Measurements from ENCODE around the gene PRKCD. TPM values are rescaled to one million over a fixed set of nuclear protein-coding genes. Genes with fewer than 3 reads are reported as not detected.

The PRKCD gene
- total RNA-seq, 1 experiment from 2014 or later: 1.4 TPM

DNA sequence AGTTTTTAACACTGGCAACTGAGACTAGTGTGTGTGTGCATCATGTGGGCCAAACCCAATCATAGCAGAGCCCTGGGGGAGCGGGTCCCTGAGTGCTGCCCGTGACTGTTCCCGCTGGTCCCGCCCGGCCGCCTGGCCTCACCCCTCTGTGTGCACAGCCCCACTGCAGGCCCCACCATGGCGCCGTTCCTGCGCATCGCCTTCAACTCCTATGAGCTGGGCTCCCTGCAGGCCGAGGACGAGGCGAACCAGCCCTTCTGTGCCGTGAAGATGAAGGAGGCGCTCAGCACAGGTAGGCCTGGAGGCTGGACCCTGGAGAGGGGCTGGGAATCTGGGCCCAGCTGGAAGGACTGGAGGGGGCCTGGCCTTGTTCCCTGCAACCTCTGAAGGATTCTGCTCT, 17.2 kb downstream of the PRKCD start:
- H3K27ac ChIP-seq (ENCODE audit: low read depth, low read length, poor library complexity, severe bottlenecking): no peak overlapping the region
- H3K27me3 ChIP-seq (replicated peaks; ENCODE audit: insufficient read depth, low read depth, low read length, poor library complexity): no peaks in the 10 kb centered on the region
- ChIA-PET POLR2A (ENCODE audit: low non-redundant PET) (no interaction called here), CTCF (no interaction called here)
- H3K9me3 ChIP-seq (ENCODE audit: low read depth, low read length, poor library complexity, severe bottlenecking): no peaks in the 10 kb centered on the region
- no peak for DNase-seq (ENCODE audit: low spot score)
- no peak for TF ChIP-seq EZH2 (IDR thresholded peaks at IDR 0.05; ENCODE audit: borderline replicate concordance, low read depth, low read length, poor library complexity, severe bottlenecking)
- TF ChIP-seq, protein P1, sequence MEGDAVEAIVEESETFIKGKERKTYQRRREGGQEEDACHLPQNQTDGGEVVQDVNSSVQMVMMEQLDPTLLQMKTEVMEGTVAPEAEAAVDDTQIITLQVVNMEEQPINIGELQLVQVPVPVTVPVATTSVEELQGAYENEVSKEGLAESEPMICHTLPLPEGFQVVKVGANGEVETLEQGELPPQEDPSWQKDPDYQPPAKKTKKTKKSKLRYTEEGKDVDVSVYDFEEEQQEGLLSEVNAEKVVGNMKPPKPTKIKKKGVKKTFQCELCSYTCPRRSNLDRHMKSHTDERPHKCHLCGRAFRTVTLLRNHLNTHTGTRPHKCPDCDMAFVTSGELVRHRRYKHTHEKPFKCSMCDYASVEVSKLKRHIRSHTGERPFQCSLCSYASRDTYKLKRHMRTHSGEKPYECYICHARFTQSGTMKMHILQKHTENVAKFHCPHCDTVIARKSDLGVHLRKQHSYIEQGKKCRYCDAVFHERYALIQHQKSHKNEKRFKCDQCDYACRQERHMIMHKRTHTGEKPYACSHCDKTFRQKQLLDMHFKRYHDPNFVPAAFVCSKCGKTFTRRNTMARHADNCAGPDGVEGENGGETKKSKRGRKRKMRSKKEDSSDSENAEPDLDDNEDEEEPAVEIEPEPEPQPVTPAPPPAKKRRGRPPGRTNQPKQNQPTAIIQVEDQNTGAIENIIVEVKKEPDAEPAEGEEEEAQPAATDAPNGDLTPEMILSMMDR (conservative IDR thresholded peaks at IDR 0.05; ENCODE audit: low read depth, low read length): no peak
- H3K4me3 ChIP-seq (ENCODE audit: low read depth, low read length, poor library complexity, severe bottlenecking): no peak overlapping the region
- H3K4me1 ChIP-seq (ENCODE audit: insufficient read depth, low read length, poor library complexity, severe bottlenecking): no peaks in the 10 kb centered on the region
- intact Hi-C loops (cut with micrococcal nuclease; ENCODE audit: unreplicated experiment): no loop called here
- no TSS peak for BruUV-seq (replicated peaks)
- no peaks in the 10 kb centered on the region for H3K36me3 ChIP-seq (ENCODE audit: insufficient read depth, low read length, poor library complexity, severe bottlenecking)

DNA sequence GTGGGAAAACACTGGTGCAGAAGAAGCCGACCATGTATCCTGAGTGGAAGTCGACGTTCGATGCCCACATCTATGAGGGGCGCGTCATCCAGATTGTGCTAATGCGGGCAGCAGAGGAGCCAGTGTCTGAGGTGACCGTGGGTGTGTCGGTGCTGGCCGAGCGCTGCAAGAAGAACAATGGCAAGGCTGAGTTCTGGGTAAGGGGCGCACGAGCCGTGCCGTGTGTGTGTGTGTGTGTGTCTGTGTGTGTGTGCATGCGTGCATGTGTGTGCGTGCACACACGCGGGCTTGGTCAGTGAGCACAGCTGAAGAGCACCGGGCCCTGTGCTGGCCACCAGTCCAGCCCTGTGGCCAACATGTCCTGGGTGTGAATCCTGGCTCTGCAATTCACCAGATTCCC, 18.6 kb downstream of the PRKCD start:
- Histone ChIP-seq H3K27me3 (replicated peaks; ENCODE audit: insufficient read depth, low read depth, low read length, poor library complexity) (no peaks in the 10 kb centered on the region), H3K9me3 (ENCODE audit: low read depth, low read length, poor library complexity, severe bottlenecking) (no peaks in the 10 kb centered on the region), H3K36me3 (ENCODE audit: insufficient read depth, low read length, poor library complexity, severe bottlenecking) (no peaks in the 10 kb centered on the region), H3K4me1 (ENCODE audit: insufficient read depth, low read length, poor library complexity, severe bottlenecking) (no peaks in the 10 kb centered on the region), H3K4me3 (ENCODE audit: low read depth, low read length, poor library complexity, severe bottlenecking) (no peak overlapping the region), H3K27ac (ENCODE audit: low read depth, low read length, poor library complexity, severe bottlenecking) (no peak overlapping the region)
- TF ChIP-seq EZH2 (IDR thresholded peaks at IDR 0.05; ENCODE audit: borderline replicate concordance, low read depth, low read length, poor library complexity, severe bottlenecking): no peak
- TF ChIP-seq, protein P1 (conservative IDR thresholded peaks at IDR 0.05; ENCODE audit: low read depth, low read length): no peak
- intact Hi-C loops (cut with micrococcal nuclease; ENCODE audit: unreplicated experiment): no loop called here
- no TSS peak for BruUV-seq (replicated peaks)
- no peak for DNase-seq (ENCODE audit: low spot score)
- CTCF ChIA-PET: no interaction called here
- POLR2A ChIA-PET (ENCODE audit: low non-redundant PET): no interaction called here

DNA sequence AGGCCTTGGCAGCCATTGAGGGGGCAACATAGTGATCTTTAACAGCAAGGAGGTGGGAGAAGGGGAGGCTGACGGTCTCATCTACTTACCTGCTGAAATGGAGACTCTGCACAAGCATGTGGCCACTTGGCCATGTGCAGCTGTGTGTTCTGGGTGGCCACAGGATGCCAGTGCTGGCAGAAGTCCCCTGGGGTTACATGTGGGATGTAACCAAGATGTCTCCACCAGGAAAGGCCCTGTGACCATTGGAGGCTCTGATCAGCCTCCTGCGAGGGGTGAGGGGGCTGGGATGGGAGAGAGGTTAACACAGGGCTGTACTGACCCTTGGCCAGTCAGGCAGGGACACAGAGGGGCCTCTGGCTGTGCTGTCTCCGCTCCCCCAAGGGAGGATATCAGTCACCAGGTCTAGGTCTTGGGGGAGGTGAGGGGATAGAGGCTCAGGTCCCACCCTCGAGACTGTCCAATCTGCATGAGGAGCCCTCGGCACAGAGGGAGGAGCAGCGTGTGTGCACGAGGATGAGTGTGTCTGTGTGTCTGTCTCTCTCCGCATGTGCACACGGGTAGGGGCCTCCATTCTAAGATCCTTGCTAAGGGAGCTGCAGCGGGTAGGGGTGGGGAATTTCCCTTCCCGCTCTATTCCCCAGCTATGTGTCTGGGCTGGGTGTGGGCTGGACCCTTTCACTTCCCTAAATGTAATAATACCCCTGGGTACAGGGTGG, 19.5 kb downstream of the PRKCD start:
- no peaks in the 10 kb centered on the region for H3K9me3 ChIP-seq (ENCODE audit: low read depth, low read length, poor library complexity, severe bottlenecking)
- intact Hi-C loops (cut with micrococcal nuclease; ENCODE audit: unreplicated experiment): no loop called here
- no peak overlapping the region for H3K4me3 ChIP-seq (ENCODE audit: low read depth, low read length, poor library complexity, severe bottlenecking)
- no TSS peak for BruUV-seq (replicated peaks)
- POLR2A ChIA-PET (ENCODE audit: low non-redundant PET): no interaction called here
- TF ChIP-seq EZH2 (IDR thresholded peaks at IDR 0.05; ENCODE audit: borderline replicate concordance, low read depth, low read length, poor library complexity, severe bottlenecking): no peak
- TF ChIP-seq, protein P1 (conservative IDR thresholded peaks at IDR 0.05; ENCODE audit: low read depth, low read length): no peak
- no peak overlapping the region for H3K27ac ChIP-seq (ENCODE audit: low read depth, low read length, poor library complexity, severe bottlenecking)
- no peaks in the 10 kb centered on the region for H3K27me3 ChIP-seq (replicated peaks; ENCODE audit: insufficient read depth, low read depth, low read length, poor library complexity)
- H3K36me3 ChIP-seq (ENCODE audit: insufficient read depth, low read length, poor library complexity, severe bottlenecking): no peaks in the 10 kb centered on the region
- CTCF ChIA-PET: no interaction called here
- H3K4me1 ChIP-seq (ENCODE audit: insufficient read depth, low read length, poor library complexity, severe bottlenecking): no peaks in the 10 kb centered on the region
- no peak for DNase-seq (ENCODE audit: low spot score)

Measured in A673 (cell line).